Measurements from ENCODE around the gene AP3B2. TPM values are rescaled to one million over a fixed set of nuclear protein-coding genes. Genes with fewer than 3 reads are reported as not detected.

Gene AP3B2
- total RNA-seq, 1 donor from 2014 or later, result not detected

DNA sequence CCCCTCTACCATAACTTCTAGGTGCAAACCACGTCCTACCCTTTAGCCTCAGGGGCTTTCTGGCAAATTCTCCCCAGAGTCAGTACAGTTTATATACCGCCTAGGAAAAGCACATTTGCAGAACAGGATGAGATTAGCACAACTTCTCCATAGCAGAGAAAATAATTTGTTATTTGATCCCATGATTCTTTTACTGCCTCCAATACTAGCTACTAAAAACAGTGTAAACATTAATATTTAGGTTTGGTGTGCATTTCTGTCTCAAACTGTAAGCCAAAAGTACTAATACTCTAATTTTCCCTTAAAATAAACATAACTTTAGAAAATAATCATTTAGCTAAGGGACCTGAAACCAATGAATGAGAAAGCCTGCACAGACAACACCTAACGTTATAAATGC lies 67.0 kb downstream of the AP3B2 start:
- intact Hi-C loops (cut with micrococcal nuclease), result no loop called here

GRCh38 chr15:82641129-82641798 lies 68.4 kb downstream of the AP3B2 start:
- H3K9me3 Mint-ChIP-seq, result no peaks in the 10 kb centered on the region
- no peaks in the 10 kb centered on the region for H3K36me3 Mint-ChIP-seq (ENCODE audit: low read depth)
- intact Hi-C loops (cut with micrococcal nuclease), result no loop called here
- no peak overlapping the region for H3K27ac Mint-ChIP-seq
- H3K4me1 Mint-ChIP-seq (ENCODE audit: low read depth), result peaks cover 1% of the 10 kb centered on the region
- DNase-seq (ENCODE audit: low spot score), result no peak
- no peak overlapping the region for H3K4me3 Mint-ChIP-seq (ENCODE audit: low read depth)
- H3K27me3 Mint-ChIP-seq (ENCODE audit: low read depth), result peaks cover 62% of the 10 kb centered on the region

More for the DNA sequence above, 67.0 kb downstream of the AP3B2 start:
- Mint-ChIP-seq H3K36me3 (ENCODE audit: low read depth) (no peaks in the 10 kb centered on the region), H3K27ac (no peak overlapping the region), H3K4me1 (ENCODE audit: low read depth) (peaks cover 1% of the 10 kb centered on the region), H3K9me3 (no peaks in the 10 kb centered on the region), H3K4me3 (ENCODE audit: low read depth) (no peak overlapping the region), H3K27me3 (ENCODE audit: low read depth) (peaks cover 53% of the 10 kb centered on the region)
- no peak for DNase-seq (ENCODE audit: low spot score)

DNA sequence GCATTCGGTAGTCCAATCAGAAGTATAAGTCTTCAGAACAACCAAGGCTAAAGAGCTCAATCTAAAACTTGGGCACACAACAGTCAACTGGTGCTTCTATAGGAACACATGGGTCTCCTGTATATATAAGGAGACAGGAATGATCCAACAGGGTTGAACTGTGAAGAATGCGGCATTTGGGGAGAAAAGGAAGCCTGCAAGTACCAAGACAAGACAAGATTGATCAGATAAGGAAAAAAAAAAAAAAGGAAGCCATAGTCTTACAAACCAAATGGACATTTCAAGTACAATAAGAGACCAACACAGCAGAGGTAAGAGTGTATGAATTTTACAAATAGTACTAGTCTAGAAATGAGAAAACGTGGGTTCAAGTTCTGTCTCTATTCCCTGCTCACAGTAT lies 69.0 kb downstream of the AP3B2 start:
- H3K27me3 Mint-ChIP-seq (ENCODE audit: low read depth), result peaks cover 62% of the 10 kb centered on the region
- intact Hi-C loops (cut with micrococcal nuclease), result no loop called here

GRCh38 chr15:82635798-82636197 lies 73.9 kb downstream of the AP3B2 start:
- Mint-ChIP-seq H3K4me3 (ENCODE audit: low read depth) (no peak overlapping the region), H3K9me3 (no peaks in the 10 kb centered on the region), H3K36me3 (ENCODE audit: low read depth) (no peaks in the 10 kb centered on the region), H3K27me3 (ENCODE audit: low read depth) (peaks cover 39% of the 10 kb centered on the region), H3K4me1 (ENCODE audit: low read depth) (no peaks in the 10 kb centered on the region), H3K27ac (no peak overlapping the region)
- DNase-seq (ENCODE audit: low spot score), result no peak
- intact Hi-C loops (cut with micrococcal nuclease), result no loop called here

More for the DNA sequence above, 69.0 kb downstream of the AP3B2 start:
- Mint-ChIP-seq H3K9me3 (no peaks in the 10 kb centered on the region), H3K4me3 (ENCODE audit: low read depth) (no peak overlapping the region), H3K36me3 (ENCODE audit: low read depth) (no peaks in the 10 kb centered on the region), H3K4me1 (ENCODE audit: low read depth) (no peaks in the 10 kb centered on the region), H3K27ac (no peak overlapping the region)
- DNase-seq (ENCODE audit: low spot score), result no peak

DNA sequence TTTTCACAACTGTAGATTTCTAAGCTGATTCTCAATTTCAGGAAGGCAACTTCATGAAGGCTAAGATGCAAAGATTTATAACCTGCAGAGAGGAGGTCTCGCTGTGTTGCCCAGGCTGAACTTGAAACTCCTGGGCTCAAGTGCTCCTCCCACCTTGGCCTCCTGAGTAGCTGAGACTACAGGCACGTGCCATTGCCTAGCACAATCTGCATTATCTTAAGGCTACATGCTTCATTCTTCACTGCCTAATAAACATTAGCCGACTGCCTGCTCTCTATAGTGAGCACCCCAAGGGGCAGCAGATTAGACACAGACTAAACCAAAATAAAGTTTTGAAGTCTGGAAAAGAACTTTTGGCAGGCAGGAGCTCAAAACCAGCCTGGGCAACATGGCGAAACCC lies 79.6 kb downstream of the AP3B2 start:
- no peak overlapping the region for H3K4me3 Mint-ChIP-seq (ENCODE audit: low read depth)
- DNase-seq (ENCODE audit: low spot score), result no peak
- H3K36me3 Mint-ChIP-seq (ENCODE audit: low read depth), result no peaks in the 10 kb centered on the region
- intact Hi-C loops (cut with micrococcal nuclease), result no loop called here
- no peak overlapping the region for H3K27ac Mint-ChIP-seq
- no peaks in the 10 kb centered on the region for H3K4me1 Mint-ChIP-seq (ENCODE audit: low read depth)
- H3K27me3 Mint-ChIP-seq (ENCODE audit: low read depth), result peaks cover 8% of the 10 kb centered on the region
- H3K9me3 Mint-ChIP-seq, result no peaks in the 10 kb centered on the region

DNA sequence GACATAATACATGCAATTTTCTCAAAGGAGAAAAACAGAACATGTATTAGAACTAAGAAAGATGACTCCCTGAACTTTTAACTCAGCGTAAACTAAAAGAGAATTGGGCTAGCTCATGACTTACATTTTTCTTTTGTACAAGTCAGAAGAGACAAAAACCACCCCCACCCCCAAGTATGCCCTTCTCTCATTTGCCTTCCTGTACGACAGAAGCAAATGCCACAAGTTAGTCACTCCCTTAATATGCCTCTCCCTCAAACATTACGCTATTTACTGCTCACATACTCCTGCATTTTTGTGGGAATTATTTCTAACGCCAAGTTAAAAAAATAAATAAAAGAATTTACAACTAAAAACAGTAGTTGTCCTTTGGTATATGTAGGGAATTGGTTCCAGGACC lies 84.5 kb downstream of the AP3B2 start:
- H3K4me1 Mint-ChIP-seq (ENCODE audit: low read depth), result no peaks in the 10 kb centered on the region
- no peak overlapping the region for H3K4me3 Mint-ChIP-seq (ENCODE audit: low read depth)
- no peak overlapping the region for H3K27ac Mint-ChIP-seq
- no peaks in the 10 kb centered on the region for H3K9me3 Mint-ChIP-seq
- intact Hi-C loops (cut with micrococcal nuclease), result no loop called here
- no peaks in the 10 kb centered on the region for H3K36me3 Mint-ChIP-seq (ENCODE audit: low read depth)
- no peaks in the 10 kb centered on the region for H3K27me3 Mint-ChIP-seq (ENCODE audit: low read depth)
- DNase-seq (ENCODE audit: low spot score), result no peak

GRCh38 chr15:82624438-82624837 lies 85.2 kb downstream of the AP3B2 start:
- H3K27ac Mint-ChIP-seq, result no peak overlapping the region
- no peaks in the 10 kb centered on the region for H3K4me1 Mint-ChIP-seq (ENCODE audit: low read depth)
- DNase-seq (ENCODE audit: low spot score), result no peak
- no peaks in the 10 kb centered on the region for H3K9me3 Mint-ChIP-seq
- no peaks in the 10 kb centered on the region for H3K36me3 Mint-ChIP-seq (ENCODE audit: low read depth)
- no peaks in the 10 kb centered on the region for H3K27me3 Mint-ChIP-seq (ENCODE audit: low read depth)
- no peak overlapping the region for H3K4me3 Mint-ChIP-seq (ENCODE audit: low read depth)
- intact Hi-C loops (cut with micrococcal nuclease), result no loop called here

DNA sequence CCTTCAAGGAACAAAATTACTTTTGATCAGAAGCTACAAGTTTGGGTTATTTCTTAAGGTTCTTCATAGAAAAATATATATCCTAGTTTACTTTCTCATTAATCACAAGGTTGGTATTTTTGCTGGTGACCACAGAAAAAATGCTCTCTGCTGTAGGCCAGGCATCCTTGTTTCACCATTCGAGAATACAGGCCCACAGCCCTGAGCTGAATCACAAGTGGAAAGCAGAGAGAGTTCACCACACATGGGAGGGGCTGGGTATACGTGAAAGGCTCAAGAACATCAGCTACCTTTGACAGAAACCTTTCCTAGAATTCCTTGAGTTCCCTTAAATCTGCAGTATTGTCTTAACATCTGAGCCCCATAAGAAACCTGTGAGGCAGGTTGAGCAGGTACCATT lies 85.7 kb downstream of the AP3B2 start:
- H3K4me3 Mint-ChIP-seq (ENCODE audit: low read depth), result no peak overlapping the region
- H3K9me3 Mint-ChIP-seq, result no peaks in the 10 kb centered on the region
- DNase-seq (ENCODE audit: low spot score), result no peak
- no peaks in the 10 kb centered on the region for H3K4me1 Mint-ChIP-seq (ENCODE audit: low read depth)
- intact Hi-C loops (cut with micrococcal nuclease), result no loop called here
- H3K27ac Mint-ChIP-seq, result no peak overlapping the region
- no peaks in the 10 kb centered on the region for H3K27me3 Mint-ChIP-seq (ENCODE audit: low read depth)
- no peaks in the 10 kb centered on the region for H3K36me3 Mint-ChIP-seq (ENCODE audit: low read depth)

GRCh38 chr15:82621970-82622369 lies 87.7 kb downstream of the AP3B2 start:
- DNase-seq (ENCODE audit: low spot score), result no peak
- Mint-ChIP-seq H3K4me3 (ENCODE audit: low read depth) (no peak overlapping the region), H3K9me3 (no peaks in the 10 kb centered on the region), H3K4me1 (ENCODE audit: low read depth) (no peaks in the 10 kb centered on the region), H3K27me3 (ENCODE audit: low read depth) (peaks cover 4% of the 10 kb centered on the region), H3K27ac (no peak overlapping the region), H3K36me3 (ENCODE audit: low read depth) (no peaks in the 10 kb centered on the region)
- intact Hi-C loops (cut with micrococcal nuclease), result no loop called here

- Mint-ChIP-seq H3K27ac (no peak overlapping the region), H3K36me3 (ENCODE audit: low read depth) (no peaks in the 10 kb centered on the region), H3K27me3 (ENCODE audit: low read depth) (peaks cover 12% of the 10 kb centered on the region), H3K4me3 (ENCODE audit: low read depth) (no peak overlapping the region), H3K9me3 (no peaks in the 10 kb centered on the region), H3K4me1 (ENCODE audit: low read depth) (no peaks in the 10 kb centered on the region)
- DNase-seq (ENCODE audit: low spot score), result no peak
- intact Hi-C loops (cut with micrococcal nuclease), result no loop called here
Observed at GRCh38 chr15:82613747-82614146, 95.9 kb downstream of the AP3B2 start.

- Mint-ChIP-seq H3K27ac (no peak overlapping the region), H3K4me1 (ENCODE audit: low read depth) (no peaks in the 10 kb centered on the region), H3K4me3 (ENCODE audit: low read depth) (no peak overlapping the region), H3K36me3 (ENCODE audit: low read depth) (no peaks in the 10 kb centered on the region), H3K27me3 (ENCODE audit: low read depth) (peaks cover 9% of the 10 kb centered on the region), H3K9me3 (no peaks in the 10 kb centered on the region)
- no peak for DNase-seq (ENCODE audit: low spot score)
- intact Hi-C loops (cut with micrococcal nuclease), result no loop called here
Observed at GRCh38 chr15:82611348-82611747, 98.3 kb downstream of the AP3B2 start.

Other genes starting within 250 kb of the AP3B2 start
- gene RPS17, start 169.4 kb downstream of the AP3B2 start, total RNA-seq, result 2,500 and 2,516 TPM in 2 replicates
- not detected in 2 replicates for gene CPEB1, start 62.5 kb downstream of the AP3B2 start, total RNA-seq
- not detected in 2 replicates for gene FSD2, start 96.2 kb upstream of the AP3B2 start, total RNA-seq
- 4.0 and 4.2 TPM in 2 replicates for gene WHAMM, start 99.8 kb upstream of the AP3B2 start, total RNA-seq
- gene HOMER2, start 242.8 kb upstream of the AP3B2 start, total RNA-seq, result 66.1 and 73.3 TPM in 2 replicates

All from activated T-helper 2 cell treated with anti-CD3 and anti-CD28 coated beads, Interferon-gamma antibody, Interleukin-2, Interleukin-4, amounts not matched to agents 10 μg/mL and 5 μg/mL and 100 μg/mL, durations not matched to agents 14 hours and 24 hours and 36 hours (primary cell).